Body of pancreas (tissue), 4 donors: ENCODE data around the gene PIGB. TPM values are rescaled to one million over a fixed set of nuclear protein-coding genes. Genes with fewer than 3 reads are reported as not detected.

ENCODE experiments used
- ATAC-seq: fragments of 150-250 bp; one replicate; pipeline ENCODE4 v1.9.1; 2016
- DNase-seq, 4 donors: peaks; one replicate each; pipeline ENCODE4 v3.0.0-alpha.2; 2019
- H3K27ac ChIP-seq, 4 donors: fragments of 200-600 bp; sonication (generic); 1 replicate in 3 of 4; 2 replicates in 1 of 4; pipeline versions ENCODE4 v1.5.1 to v1.6.1; 2016 to 2019; ENCODE audit warnings: mild to moderate bottlenecking in 1 of 4, mixed read lengths in 1 of 4, moderate library complexity in 1 of 4
- H3K27me3 ChIP-seq, 2 donors: fragments of 200-600 bp; sonication (generic); one replicate each; pipeline ENCODE4 v1.6.0; 2016; ENCODE audit warnings: mild to moderate bottlenecking in 1 of 2
- H3K36me3 ChIP-seq, 2 donors: fragments of 200-600 bp; sonication (generic); replicated peaks in 1 of 2; 2 replicates each; pipeline ENCODE4 v1.5.1; 2016; ENCODE audit warnings: low read depth in 2 of 2; ENCODE audit not compliant: insufficient read depth in 1 of 2
- H3K4me1 ChIP-seq: fragments of 200-600 bp; sonication (generic); one replicate; pipeline ENCODE4 v1.6.0; 2016
- H3K4me3 ChIP-seq, 2 donors: fragments of 200-600 bp; sonication (generic); 1 replicate in 1 of 2; 2 replicates in 1 of 2; pipeline ENCODE4 v1.5.1; 2016 to 2019
- H3K9me3 ChIP-seq, 3 donors: fragments of 200-600 bp; sonication (generic); 1 replicate in 2 of 3; 2 replicates in 1 of 3; pipeline ENCODE4 v1.5.1; 2016
- CTCF ChIP-seq, 7 experiments: fragments of 450-650 bp in 4 of 7; fragments of 200-600 bp in 3 of 7; sonication (generic) in 3 of 7; IDR thresholded peaks; one replicate each; pipeline ENCODE4 v1.5.1; 2016 to 2019; ENCODE audit warnings: antibody characterized with exemption in 7 of 7
- POLR2A ChIP-seq, 3 donors: fragments of 450-650 bp; IDR thresholded peaks; one replicate each; pipeline ENCODE4 v1.6.1; 2016; ENCODE audit warnings: antibody characterized with exemption in 3 of 3, mild to moderate bottlenecking in 2 of 3
- WGBS, 2 donors: methylation state at CpG; one replicate each; pipeline ENCODE4 v1.1.5; 2017; 5-methylcytosine and 5-hydroxymethylcytosine counted together
- intact Hi-C: fragments of 100-400 bp; cut with DNase I; formaldehyde crosslinking; loops from one replicate; pipeline ENCODE4 v1.15.1; 2023
- total RNA-seq, 2 donors: library from RNA; depleted of rRNA; stranded (reverse); fragments of >200 nt; gene quantifications; one replicate each; pipeline ENCODE4 v1.1.0, GENCODE V29; 2016

Gene PIGB
- total RNA-seq, 2 donors from 2014 or later, result 9.1 to 17.1 TPM

- no peak overlapping the region for H3K4me3 ChIP-seq
- intact Hi-C loops, result no loop called here
- no peaks in the 10 kb centered on the region for H3K4me1 ChIP-seq
- H3K36me3 ChIP-seq, result no peaks in the 10 kb centered on the region
- no peaks in the 10 kb centered on the region for H3K9me3 ChIP-seq
- no peak for DNase-seq
- no peak for TF ChIP-seq CTCF (IDR thresholded peaks at IDR 0.05)
- TF ChIP-seq POLR2A (IDR thresholded peaks at IDR 0.05), result no peak
- ATAC-seq, result no peak
- 85% methylated on average over 2 of the region's 2 CpGs for WGBS, 2 donors
- H3K27me3 ChIP-seq, result no peaks in the 10 kb centered on the region
- no peak overlapping the region for H3K27ac ChIP-seq
These were observed 25.2 kb downstream of the PIGB start for GRCh38 chr15:55344206-55344605.

- no peak for ATAC-seq
- DNase-seq, result no peak
- Histone ChIP-seq H3K4me1 (no peaks in the 10 kb centered on the region), H3K27ac (no peak overlapping the region), H3K36me3 (peaks cover 0 to 3% of the 10 kb centered on the region in 2 donors), H3K4me3 (no peak overlapping the region), H3K9me3 (no peaks in the 10 kb centered on the region), H3K27me3 (no peaks in the 10 kb centered on the region)
- TF ChIP-seq CTCF (IDR thresholded peaks at IDR 0.05) (no peak), POLR2A (IDR thresholded peaks at IDR 0.05) (no peak)
- 65% methylated on average over 4 of the region's 4 CpGs for WGBS, 2 donors
- intact Hi-C loops, result no loop called here
These were observed 29.3 kb downstream of the PIGB start for GRCh38 chr15:55348281-55348778.

GRCh38 chr15:55349282-55349681 is 30.3 kb downstream of the PIGB start:
- Histone ChIP-seq H3K4me3 (no peak overlapping the region), H3K9me3 (no peaks in the 10 kb centered on the region), H3K4me1 (no peaks in the 10 kb centered on the region), H3K27me3 (no peaks in the 10 kb centered on the region), H3K36me3 (peaks cover 0 to 3% of the 10 kb centered on the region in 2 donors), H3K27ac (no peak overlapping the region)
- TF ChIP-seq CTCF (IDR thresholded peaks at IDR 0.05) (no peak), POLR2A (IDR thresholded peaks at IDR 0.05) (no peak)
- ATAC-seq, result no peak
- intact Hi-C loops, result no loop called here
- no peak for DNase-seq
- 96% methylated on average over 2 of the region's 2 CpGs for WGBS, 2 donors

GRCh38 chr15:55353025-55353424 is 34.0 kb downstream of the PIGB start:
- 90% methylated on average over 2 of the region's 2 CpGs for WGBS, 2 donors
- TF ChIP-seq CTCF (IDR thresholded peaks at IDR 0.05) (no peak), POLR2A (IDR thresholded peaks at IDR 0.05) (no peak)
- intact Hi-C loops, result no loop called here
- ATAC-seq (no peak), DNase-seq (no peak)
- no peak overlapping the region for H3K27ac ChIP-seq
- H3K4me3 ChIP-seq, result no peak overlapping the region
- H3K27me3 ChIP-seq, result no peaks in the 10 kb centered on the region
- H3K4me1 ChIP-seq, result no peaks in the 10 kb centered on the region
- H3K9me3 ChIP-seq, result no peaks in the 10 kb centered on the region
- peaks cover 0 to 6% of the 10 kb centered on the region in 2 donors for H3K36me3 ChIP-seq

GRCh38 chr15:55356985-55357585 is 38.1 kb downstream of the PIGB start:
- no peaks in the 10 kb centered on the region for H3K27me3 ChIP-seq
- no peak for DNase-seq
- H3K4me1 ChIP-seq, result no peaks in the 10 kb centered on the region
- peaks cover 0 to 10% of the 10 kb centered on the region in 2 donors for H3K36me3 ChIP-seq
- TF ChIP-seq CTCF (IDR thresholded peaks at IDR 0.05), result no peak
- TF ChIP-seq POLR2A (IDR thresholded peaks at IDR 0.05), result no peak
- no peak for ATAC-seq
- no peak overlapping the region for H3K27ac ChIP-seq
- intact Hi-C loops, result no loop called here
- no peak overlapping the region for H3K4me3 ChIP-seq
- H3K9me3 ChIP-seq, result no peaks in the 10 kb centered on the region
- 96 to 99% methylated on average over 5 of the region's 5 CpGs for WGBS, 2 donors
